NCI-H2227 (cell line): ENCODE data around the gene SLC38A2.

Experiments
- DNase-seq: peaks from one replicate; lab custom pipeline; 2025; ENCODE audit not compliant: unreplicated experiment; lab: John Stamatoyannopoulos, UW

Gene SLC38A2

GRCh38 chr12:46376579-46376978 is 4.0 kb upstream of the SLC38A2 start:
- DNase-seq: no peak

GRCh38 chr12:46374711-46375110 is 2.1 kb upstream of the SLC38A2 start:
- DNase-seq: no peak

GRCh38 chr12:46374310-46374709 is 1.7 kb upstream of the SLC38A2 start:
- DNase-seq: no peak

- peak; percentile 33 for DNase-seq
Observed at GRCh38 chr12:46373301-46374296, 1.0 kb upstream of the SLC38A2 start.

- peak; percentile 65 for DNase-seq
Observed at GRCh38 chr12:46371718-46372543, 642 bp downstream of the SLC38A2 start.

GRCh38 chr12:46370792-46371717 is 1.5 kb downstream of the SLC38A2 start:
- peak; percentile 89 for DNase-seq

GRCh38 chr12:46370380-46370734 is 2.2 kb downstream of the SLC38A2 start:
- no peak for DNase-seq

- no peak for DNase-seq
Observed at GRCh38 chr12:46369474-46370379, 2.8 kb downstream of the SLC38A2 start.

GRCh38 chr12:46369095-46369473 is 3.5 kb downstream of the SLC38A2 start:
- no peak for DNase-seq

GRCh38 chr12:46368684-46369083 is 3.9 kb downstream of the SLC38A2 start:
- no peak for DNase-seq

- no peak for DNase-seq
Observed at GRCh38 chr12:46368138-46368537, 4.4 kb downstream of the SLC38A2 start.

GRCh38 chr12:46367351-46368029 is 5.1 kb downstream of the SLC38A2 start:
- DNase-seq: no peak

GRCh38 chr12:46366771-46367170 is 5.8 kb downstream of the SLC38A2 start:
- DNase-seq: no peak

- DNase-seq: no peak
Observed at GRCh38 chr12:46365951-46366379, 6.6 kb downstream of the SLC38A2 start.

GRCh38 chr12:46364777-46365580 is 7.6 kb downstream of the SLC38A2 start:
- DNase-seq: no peak

- no peak for DNase-seq
Observed at GRCh38 chr12:46364300-46364696, 8.3 kb downstream of the SLC38A2 start.

GRCh38 chr12:46363582-46364299 is 8.8 kb downstream of the SLC38A2 start:
- no peak for DNase-seq
